A549 (cell line): ENCODE results near the gene ARID1B. TPM values are rescaled to one million over a fixed set of nuclear protein-coding genes. Genes with fewer than 3 reads are reported as not detected.

ENCODE experiments used
- ATAC-seq, 2 experiments: fragments of 200-7000 bp in 1 of 2; fragments of >200 bp in 1 of 2; cut with Nextera tagmentation in 1 of 2; cut with Tn5 transposase in 1 of 2; 3 replicates each; pipeline versions ENCODE4 v1.8.0 to v1.9.1; 2018 to 2020; ENCODE audit warnings: mild to moderate bottlenecking in 1 of 2, moderate library complexity in 1 of 2
- CTCF ChIA-PET: fragments of 300-600 bp; sonication (Branson Sonifier 250); formaldehyde crosslinking; extraction: SDS; loops from one replicate; lab custom pipeline; 2021; ENCODE audit warnings: antibody characterized with exemption, inconsistent platforms; lab: Yijun Ruan, JAX
- POLR2A ChIA-PET: fragments of 350-600 bp; formaldehyde crosslinking; extraction: SDS; loops from one replicate; lab custom pipeline; 2021; ENCODE audit warnings: antibody characterized with exemption, inconsistent platforms; lab: Yijun Ruan, JAX
- DNase-seq, 2 experiments: peaks; one replicate each; pipeline versions ENCODE4 v3.0.0 to v3.0.0-alpha.2; 2011 to 2016; ENCODE audit warnings: low read depth in 1 of 2, low spot score in 1 of 2
- FAIRE-seq: peaks from 2 replicates; lab custom pipeline; 2011; peaks lifted over from hg19 to GRCh38; lab: Jason Lieb, UNC
- H3K27ac ChIP-seq, 2 experiments: fragments of >200 bp; sonication (Bioruptor Twin); formaldehyde crosslinking; 3 replicates each; pipeline ENCODE4 v1.5.1; 2016 to 2017
- H3K4me1 ChIP-seq: fragments of >200 bp; sonication (Bioruptor Twin); formaldehyde crosslinking; 3 replicates; pipeline ENCODE4 v1.6.1; 2016
- H3K4me2 ChIP-seq: fragments of >200 bp; sonication (Bioruptor Twin); formaldehyde crosslinking; 3 replicates; pipeline ENCODE4 v1.6.1; 2016
- H3K4me3 ChIP-seq: fragments of >200 bp; sonication (Bioruptor Twin); formaldehyde crosslinking; 3 replicates; pipeline ENCODE4 v1.5.1; 2016
- H3K9me3 ChIP-seq: fragments of >200 bp; sonication (Bioruptor Twin); formaldehyde crosslinking; 3 replicates; pipeline ENCODE4 v1.6.1; 2016
- ATOH8 ChIP-seq: fragments of 250-450 bp; sonication (Bioruptor Pico); IDR thresholded peaks from 2 replicates; pipeline ENCODE4 v1.5.0; 2020; ENCODE audit warnings: low read depth, mild to moderate bottlenecking, moderate library complexity
- BCL3 ChIP-seq: fragments of >200 bp; sonication (Bioruptor Twin); formaldehyde crosslinking; IDR thresholded peaks from 3 replicates; pipeline ENCODE4 v1.6.1; 2016
- BHLHE40 ChIP-seq: IDR thresholded peaks from 2 replicates; pipeline ENCODE4 v1.6.1; 2012; ENCODE audit warnings: low read depth, low read length, inconsistent platforms
- CBX2 ChIP-seq: fragments of 200-600 bp; sonication (generic); IDR thresholded peaks from 2 replicates; pipeline ENCODE4 v1.6.1; 2016; ENCODE audit warnings: low read depth, mild to moderate bottlenecking, borderline replicate concordance
- CBX8 ChIP-seq: fragments of 200-600 bp; sonication (generic); IDR thresholded peaks from 2 replicates; pipeline ENCODE4 v1.6.1; 2016
- CEBPB ChIP-seq, 2 experiments: fragments of >200 bp in 1 of 2; sonication (Bioruptor Twin) in 1 of 2; formaldehyde crosslinking in 1 of 2; IDR thresholded peaks; 2 replicates each; pipeline ENCODE4 v1.6.1; 2012 to 2016
- CHD4 ChIP-seq: fragments of 200-600 bp; sonication (generic); IDR thresholded peaks from 2 replicates; pipeline ENCODE4 v1.6.1; 2016; ENCODE audit warnings: antibody characterized with exemption, mild to moderate bottlenecking, borderline replicate concordance
- E2F6 ChIP-seq: IDR thresholded peaks from 2 replicates; pipeline ENCODE4 v1.6.1; 2012; ENCODE audit warnings: low read depth, borderline replicate concordance
- EHF ChIP-seq: fragments of 250-450 bp; sonication (Bioruptor Pico); IDR thresholded peaks from 2 replicates; pipeline ENCODE4 v1.5.0; 2020; ENCODE audit warnings: mild to moderate bottlenecking
- EHMT2 ChIP-seq: fragments of 200-600 bp; sonication (generic); IDR thresholded peaks from 2 replicates; pipeline ENCODE4 v1.6.1; 2016; ENCODE audit warnings: antibody characterized with exemption, low read depth, mild to moderate bottlenecking, moderate library complexity
- EP300 ChIP-seq, 2 experiments: fragments of >200 bp; sonication (Bioruptor Twin); formaldehyde crosslinking; IDR thresholded peaks; 2 replicates in 1 of 2; 3 replicates in 1 of 2; pipeline ENCODE4 v1.6.1; 2016 to 2017
- ESRRA ChIP-seq: fragments of 150-350 bp; IDR thresholded peaks from 2 replicates; pipeline ENCODE4 v1.6.1; 2014; ENCODE audit warnings: mild to moderate bottlenecking, low read length, borderline replicate concordance
- FOSB ChIP-seq: fragments of 250-450 bp; sonication (Bioruptor Pico); IDR thresholded peaks from 2 replicates; pipeline ENCODE4 v1.5.0; 2020; ENCODE audit warnings: mild to moderate bottlenecking, moderate library complexity
- FOXS1 ChIP-seq: fragments of 250-450 bp; sonication (Bioruptor Pico); IDR thresholded peaks from 2 replicates; pipeline ENCODE4 v1.5.0; 2020; ENCODE audit warnings: mild to moderate bottlenecking, moderate library complexity
- HES2 ChIP-seq: fragments of >200 bp; sonication (Bioruptor Twin); formaldehyde crosslinking; IDR thresholded peaks from 2 replicates; pipeline ENCODE4 v1.6.1; 2016
- HOXB5 ChIP-seq: fragments of 250-450 bp; sonication (Bioruptor Pico); IDR thresholded peaks from 2 replicates; pipeline ENCODE4 v1.5.0; 2020; ENCODE audit warnings: mild to moderate bottlenecking, moderate library complexity
- JUN ChIP-seq, 2 experiments: fragments of >200 bp; sonication (Bioruptor Twin); formaldehyde crosslinking; IDR thresholded peaks; 2 replicates in 1 of 2; 3 replicates in 1 of 2; pipeline ENCODE4 v1.6.1; 2016 to 2017
- MAFK ChIP-seq: fragments of 450-650 bp; IDR thresholded peaks from 2 replicates; pipeline ENCODE4 v1.6.1; 2014; ENCODE audit not compliant: partially characterized antibody
- MAZ ChIP-seq: fragments of 150-350 bp; IDR thresholded peaks from 2 replicates; pipeline ENCODE4 v1.6.1; 2014; ENCODE audit warnings: antibody characterized with exemption, low read depth, low read length, borderline replicate concordance
- MYC ChIP-seq: IDR thresholded peaks from 2 replicates; pipeline ENCODE4 v1.6.1; 2012; ENCODE audit warnings: mild to moderate bottlenecking, inconsistent platforms, low read length, improper control_type of control experiment, borderline replicate concordance
- NFE2L2 ChIP-seq: fragments of 150-350 bp; conservative IDR thresholded peaks from 2 replicates; pipeline ENCODE4 v1.6.1; 2014; ENCODE audit warnings: low read length
- PHF8 ChIP-seq: fragments of 200-600 bp; sonication (generic); IDR thresholded peaks from 2 replicates; pipeline ENCODE4 v1.6.1; 2016; ENCODE audit warnings: low read depth, mild to moderate bottlenecking, antibody characterized with exemption, moderate library complexity, borderline replicate concordance
- POLR2A ChIP-seq: IDR thresholded peaks from 2 replicates; pipeline ENCODE4 v1.6.1; 2012; ENCODE audit warnings: mild to moderate bottlenecking, low read length
- RARB ChIP-seq: fragments of 250-450 bp; sonication (Bioruptor Pico); IDR thresholded peaks from 2 replicates; pipeline ENCODE4 v1.8.0; 2021; ENCODE audit warnings: mild to moderate bottlenecking, moderate library complexity
- SMC3 ChIP-seq: fragments of >200 bp; sonication (Bioruptor Twin); formaldehyde crosslinking; IDR thresholded peaks from 3 replicates; pipeline ENCODE4 v1.6.1; 2018; ENCODE audit warnings: inconsistent platforms
- TFCP2L1 ChIP-seq: fragments of 250-450 bp; sonication (Bioruptor Pico); IDR thresholded peaks from 2 replicates; pipeline ENCODE4 v1.5.0; 2021; ENCODE audit warnings: mild to moderate bottlenecking
- TP53 ChIP-seq: fragments of 250-450 bp; sonication (Bioruptor Pico); IDR thresholded peaks from 2 replicates; pipeline ENCODE4 v1.5.0; 2021; ENCODE audit warnings: mild to moderate bottlenecking, moderate library complexity
- WGBS: methylation state at CpG from one replicate; pipeline ENCODE4 v1.1.6; 2017; ENCODE audit errors: missing lambda C conversion rate; 5-methylcytosine and 5-hydroxymethylcytosine counted together
- polyA plus RNA-seq, 4 experiments: library from polyadenylated mRNA; depleted of rRNA in 3 of 4; stranded (reverse); fragments of >200 nt; fragmentation: RNase III in 1 of 4; extraction: RNeasy Plus Mini Kit Qiagen cat#74134 plus additional on column Dnase treatment in 1 of 4; gene quantifications; 2 replicates in 3 of 4; 3 replicates in 1 of 4; pipeline ENCODE4 v1.2.3, GENCODE V29; 2011 to 2017

ARID1B gene
- polyA plus RNA-seq, 2 of the 4 experiments (the other 2 are of a cell fraction), result 13.5 to 16.3 TPM

- H3K4me3 ChIP-seq, result no peak overlapping the region
- H3K4me1 ChIP-seq, result no peaks in the 10 kb centered on the region
- DNase-seq, result no peak
- TF ChIP-seq HOXB5 (CRISPR knock-in tag), result no peak
- no peak for TF ChIP-seq MAFK
- no peak for TF ChIP-seq FOXS1 (CRISPR knock-in tag)
- no peak for TF ChIP-seq RARB (CRISPR knock-in tag)
- no peak for TF ChIP-seq MAZ
- no peak for TF ChIP-seq CHD4
- TF ChIP-seq SMC3, result no peak
- TF ChIP-seq ESRRA, result no peak
- no peak for TF ChIP-seq EHF
- TF ChIP-seq CBX8, result no peak
- no peak for TF ChIP-seq MYC
- TF ChIP-seq FOSB, result no peak
- TF ChIP-seq CBX2, result no peak
- no peak for TF ChIP-seq JUN (IDR thresholded peaks at IDR 0.05)
- no peak for TF ChIP-seq NFE2L2
- no peak for TF ChIP-seq TFCP2L1 (CRISPR knock-in tag)
- TF ChIP-seq EHMT2, result no peak
- TF ChIP-seq HES2, result no peak
- no peak overlapping the region for H3K4me2 ChIP-seq
- 94% methylated on average over 11 of the region's 11 CpGs for WGBS
- ATAC-seq, result no peak
- ChIA-PET POLR2A (no interaction called here), CTCF (no interaction called here)
- H3K27ac ChIP-seq, result no peak overlapping the region
- FAIRE-seq, result no peak
- H3K9me3 ChIP-seq, result no peaks in the 10 kb centered on the region
Measured at GRCh38 chr6:157126183-157127098, 349.3 kb downstream of the ARID1B start.

GRCh38 chr6:157128235-157128775 is 351.1 kb downstream of the ARID1B start:
- 92% methylated on average over 5 of the region's 5 CpGs for WGBS
- Histone ChIP-seq H3K4me2 (no peak overlapping the region), H3K4me3 (no peak overlapping the region), H3K4me1 (no peaks in the 10 kb centered on the region), H3K9me3 (no peaks in the 10 kb centered on the region), H3K27ac (no peak overlapping the region)
- DNase-seq (no peak), FAIRE-seq (no peak), ATAC-seq (no peak)
- ChIA-PET CTCF (interaction anchor here (1.0 to 1.1 kb wide), 2 partner anchors 9 to 11 kb away, joined by 3 read pairs; no protein-coding TSS in a partner anchor), POLR2A (no interaction called here)
- TF ChIP-seq CBX2, result no peak
- TF ChIP-seq CHD4, result no peak
- TF ChIP-seq ATOH8 (CRISPR knock-in tag), result no peak
- no peak for TF ChIP-seq EP300 (IDR thresholded peaks at IDR 0.05)
- TF ChIP-seq CEBPB (IDR thresholded peaks at IDR 0.05), result no peak
- no peak for TF ChIP-seq MYC
- TF ChIP-seq CBX8, result no peak
- no peak for TF ChIP-seq E2F6
- no peak for TF ChIP-seq BCL3
- no peak for TF ChIP-seq BHLHE40
- TF ChIP-seq POLR2A, result no peak
- TF ChIP-seq TP53 (CRISPR knock-in tag), result no peak
- TF ChIP-seq PHF8, result no peak
